SKM-1 (cell line): ENCODE results near the gene PARP14.
"Not testable (repeated sequence)": the region's sequence is repeated elsewhere in the genome, so short reads cannot be mapped to it uniquely, and the experiment has no call there.

Source experiments
- DNase-seq: peaks from one replicate; lab custom pipeline; 2025; ENCODE audit not compliant: unreplicated experiment; lab: John Stamatoyannopoulos, UW

PARP14 gene

DNA sequence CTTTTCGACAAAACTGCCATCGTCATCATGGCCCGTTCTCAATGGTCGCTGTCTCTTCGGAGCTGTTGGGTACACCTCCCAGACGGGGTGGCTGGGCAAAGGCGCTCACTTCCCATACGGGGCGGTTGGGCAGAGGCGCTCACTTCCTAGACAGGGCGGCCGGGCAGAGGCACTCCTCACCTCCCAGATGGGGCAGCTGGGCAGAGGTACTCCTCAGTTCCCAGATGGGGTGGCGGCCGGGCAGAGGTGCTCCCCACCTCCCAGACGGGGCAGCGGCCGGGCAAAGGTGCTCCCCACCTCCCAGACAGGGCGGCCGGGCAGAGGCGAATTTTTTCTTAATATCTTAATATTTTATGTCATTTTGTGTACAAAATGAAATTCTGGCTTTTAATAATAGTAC lies 44.5 kb downstream of the PARP14 start:
- no peak for DNase-seq

DNA sequence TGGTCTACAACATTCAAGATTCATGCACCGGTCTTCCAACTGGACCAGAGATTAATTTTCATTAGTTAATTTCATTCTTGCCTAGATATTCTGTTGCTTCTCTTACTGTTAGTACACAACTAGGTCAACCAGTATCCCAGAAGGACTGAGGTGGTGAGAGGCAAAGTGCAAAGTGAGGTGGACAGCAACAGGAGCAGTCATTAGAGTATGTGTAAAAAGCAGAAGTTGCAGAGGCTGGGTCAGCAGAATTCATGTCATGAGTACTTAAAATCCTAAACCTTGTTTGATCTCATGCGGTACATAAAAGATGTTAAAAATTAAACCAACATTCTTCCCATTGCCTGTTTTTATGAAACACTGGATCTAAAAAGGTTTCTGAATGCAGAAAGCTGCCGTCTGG lies 46.7 kb downstream of the PARP14 start:
- DNase-seq = no peak

DNA sequence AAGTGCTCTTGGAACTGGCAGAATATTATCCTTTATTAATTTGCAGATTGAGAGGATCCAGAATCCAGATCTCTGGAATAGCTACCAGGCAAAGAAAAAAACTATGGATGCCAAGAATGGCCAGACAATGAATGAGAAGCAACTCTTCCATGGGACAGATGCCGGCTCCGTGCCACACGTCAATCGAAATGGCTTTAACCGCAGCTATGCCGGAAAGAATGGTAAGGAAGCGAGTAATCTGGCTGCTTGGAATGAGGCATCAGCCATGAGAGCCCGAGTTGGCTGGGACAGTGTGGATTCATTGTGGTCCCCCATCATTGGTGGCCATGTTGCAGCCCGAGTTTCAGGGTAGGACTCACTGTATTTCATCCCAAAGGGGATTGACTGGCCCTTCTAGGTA lies 47.1 kb downstream of the PARP14 start:
- DNase-seq = no peak

DNA sequence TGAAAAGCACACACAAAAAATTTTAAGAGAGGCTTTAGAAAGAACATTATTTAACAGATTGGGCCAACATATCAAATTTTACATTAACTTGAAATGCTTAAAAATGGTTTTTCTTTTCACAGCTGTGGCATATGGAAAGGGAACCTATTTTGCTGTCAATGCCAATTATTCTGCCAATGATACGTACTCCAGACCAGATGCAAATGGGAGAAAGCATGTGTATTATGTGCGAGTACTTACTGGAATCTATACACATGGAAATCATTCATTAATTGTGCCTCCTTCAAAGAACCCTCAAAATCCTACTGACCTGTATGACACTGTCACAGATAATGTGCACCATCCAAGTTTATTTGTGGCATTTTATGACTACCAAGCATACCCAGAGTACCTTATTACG lies 47.5 kb downstream of the PARP14 start:
- DNase-seq = no peak

DNA sequence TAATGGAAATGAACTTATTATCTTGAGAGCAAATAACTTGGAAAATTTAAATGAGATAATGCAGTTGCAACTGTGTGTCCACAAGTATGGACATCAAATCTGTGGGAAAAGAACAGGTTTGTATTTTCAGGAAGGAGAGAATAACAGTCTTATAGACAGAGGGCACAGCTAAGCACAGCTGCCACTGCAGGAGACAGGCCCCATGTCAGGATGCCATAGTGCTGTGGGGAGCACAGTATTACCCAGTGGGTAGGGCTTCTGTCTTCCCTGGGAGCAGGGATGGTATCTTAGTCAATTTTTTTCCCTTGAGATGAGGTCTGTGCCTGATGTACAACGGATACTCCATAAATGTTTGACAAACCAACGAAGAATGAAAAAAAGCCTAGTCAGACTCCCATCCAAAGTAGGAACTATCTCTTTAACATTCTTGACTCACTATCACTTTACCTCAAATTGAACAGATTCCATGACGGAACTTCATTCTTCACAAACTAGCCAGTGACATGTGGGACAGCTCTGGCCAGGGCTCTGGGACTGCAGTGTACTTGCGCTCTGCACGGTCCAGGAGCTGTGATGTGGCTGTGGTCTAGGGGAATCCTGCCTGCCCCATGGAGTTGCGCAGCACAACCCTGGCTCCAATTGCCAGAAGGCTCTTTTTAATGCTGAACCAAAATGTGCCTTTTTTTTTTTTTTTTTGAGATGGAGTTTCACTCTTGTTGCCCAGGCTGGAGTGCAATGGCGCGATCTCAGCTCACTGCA lies 48.3 kb downstream of the PARP14 start:
- no peak for DNase-seq

DNA sequence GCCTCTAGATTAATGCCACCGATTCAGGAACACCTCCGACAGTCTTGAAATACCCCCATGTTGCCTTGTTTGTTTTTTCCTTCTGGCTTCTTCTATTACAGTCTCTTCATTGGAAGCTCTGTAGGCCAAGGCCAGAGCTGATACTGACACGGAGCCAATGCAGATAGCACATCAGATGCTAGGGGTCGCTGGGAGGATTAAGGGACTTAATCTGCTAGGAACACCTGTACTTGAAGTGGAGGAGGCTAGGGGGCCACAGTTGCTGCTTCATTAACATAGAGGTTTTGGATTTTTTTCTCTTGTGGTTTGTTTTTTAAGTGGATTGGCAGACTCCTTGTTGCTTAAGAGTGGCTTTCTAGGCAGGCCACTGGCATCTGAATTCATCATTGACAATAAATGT lies 49.6 kb downstream of the PARP14 start:
- DNase-seq = no peak

DNA sequence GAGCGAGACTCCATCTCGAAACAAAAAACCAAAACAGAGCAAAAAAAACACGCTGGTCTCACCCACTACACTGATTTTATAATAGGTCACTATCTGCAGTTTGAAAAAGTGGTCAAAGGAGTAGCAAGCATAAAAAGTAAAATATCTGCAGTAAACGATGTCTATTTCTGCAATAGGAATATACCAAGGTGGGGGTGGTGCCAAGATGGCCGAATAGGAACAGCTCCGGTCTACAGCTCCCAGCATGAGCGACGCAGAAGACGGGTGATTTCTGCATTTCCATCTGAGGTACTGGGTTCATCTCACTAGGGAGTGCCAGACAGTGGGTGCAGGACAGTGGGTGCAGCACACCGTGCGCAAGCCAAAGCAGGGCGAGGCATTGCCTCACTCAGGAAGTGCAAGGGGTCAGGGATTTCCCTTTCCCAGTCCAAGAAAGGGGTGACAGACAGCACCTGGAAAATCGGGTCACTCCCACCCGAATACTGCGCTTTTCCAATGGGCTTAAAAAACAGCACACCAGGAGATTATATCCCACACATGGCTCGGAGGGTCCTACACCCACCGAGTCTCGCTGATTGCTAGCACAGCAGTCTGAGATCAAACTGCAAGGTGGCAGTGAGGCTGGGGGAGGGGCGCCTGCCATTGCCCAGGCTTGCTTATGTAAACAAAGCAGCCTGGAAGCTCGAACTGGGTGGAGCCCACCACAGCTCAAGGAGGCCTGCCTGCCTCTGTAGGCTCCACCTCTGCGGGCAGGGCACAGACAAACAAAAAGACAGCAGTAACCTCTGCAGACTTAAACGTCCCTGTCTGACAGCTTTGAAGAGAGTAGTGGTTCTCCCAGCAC lies 52.3 kb downstream of the PARP14 start:
- DNase-seq = not testable (repeated sequence)

DNA sequence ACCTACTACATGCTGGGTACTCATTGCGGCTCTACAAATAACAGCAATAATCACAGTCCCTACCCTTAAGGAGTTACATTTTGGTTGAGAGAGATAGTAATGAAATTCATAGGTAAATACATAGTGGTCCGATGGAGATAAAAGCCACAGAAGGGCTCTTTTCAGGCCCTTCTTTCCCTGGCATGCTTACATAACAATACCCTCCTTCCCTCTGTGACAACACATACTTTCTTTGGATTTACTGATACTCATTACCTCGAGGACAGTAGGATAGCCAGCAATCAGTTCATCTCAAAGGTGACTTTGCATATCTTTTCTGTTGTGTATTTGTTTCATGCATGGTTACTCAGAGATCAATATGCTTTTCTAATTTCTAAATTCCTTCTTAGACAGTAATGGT lies 58.5 kb downstream of the PARP14 start:
- DNase-seq = no peak

DNA sequence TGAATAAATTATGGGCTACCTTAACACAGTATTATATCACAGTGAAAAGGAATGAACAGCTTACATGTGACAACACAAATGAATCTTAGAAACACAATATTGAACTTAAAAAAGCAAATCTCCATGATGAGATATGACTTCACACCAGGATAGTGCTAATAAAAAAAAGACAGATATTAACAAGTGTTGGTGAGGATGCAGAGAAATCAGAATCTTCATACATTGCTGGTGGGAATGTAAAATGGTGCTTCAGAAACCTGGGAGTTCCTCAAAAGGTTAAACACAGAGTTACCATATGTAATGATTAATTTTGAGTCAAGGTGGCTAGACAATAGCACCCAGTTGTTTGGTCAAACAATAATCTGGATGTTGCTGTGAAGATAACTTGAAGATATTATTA lies 61.6 kb downstream of the PARP14 start:
- no peak for DNase-seq

DNA sequence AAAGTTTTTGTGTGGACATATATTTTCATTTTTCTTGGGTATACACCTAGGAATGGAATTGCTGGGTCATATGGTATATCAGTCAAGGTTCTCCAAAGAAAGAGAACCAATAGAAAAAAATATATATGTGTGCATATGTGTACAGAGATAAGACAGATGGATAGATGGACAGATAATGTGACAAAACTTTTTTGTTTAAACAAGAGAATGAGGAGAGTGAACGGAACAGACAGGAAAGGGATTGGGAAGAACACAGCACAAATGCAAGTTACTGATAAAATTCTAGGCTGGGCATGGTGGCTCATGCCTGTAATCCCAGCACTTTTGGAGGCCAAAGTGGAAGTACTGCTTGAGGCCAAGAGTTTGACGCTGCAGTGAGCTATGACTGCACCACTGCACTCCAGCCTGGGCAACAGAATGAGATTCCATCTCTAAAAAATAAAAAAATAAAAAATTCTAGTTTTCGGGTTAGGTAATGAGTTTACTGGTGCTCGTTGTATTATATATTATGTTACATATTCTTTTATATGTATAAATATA lies 63.0 kb downstream of the PARP14 start:
- DNase-seq = no peak

DNA sequence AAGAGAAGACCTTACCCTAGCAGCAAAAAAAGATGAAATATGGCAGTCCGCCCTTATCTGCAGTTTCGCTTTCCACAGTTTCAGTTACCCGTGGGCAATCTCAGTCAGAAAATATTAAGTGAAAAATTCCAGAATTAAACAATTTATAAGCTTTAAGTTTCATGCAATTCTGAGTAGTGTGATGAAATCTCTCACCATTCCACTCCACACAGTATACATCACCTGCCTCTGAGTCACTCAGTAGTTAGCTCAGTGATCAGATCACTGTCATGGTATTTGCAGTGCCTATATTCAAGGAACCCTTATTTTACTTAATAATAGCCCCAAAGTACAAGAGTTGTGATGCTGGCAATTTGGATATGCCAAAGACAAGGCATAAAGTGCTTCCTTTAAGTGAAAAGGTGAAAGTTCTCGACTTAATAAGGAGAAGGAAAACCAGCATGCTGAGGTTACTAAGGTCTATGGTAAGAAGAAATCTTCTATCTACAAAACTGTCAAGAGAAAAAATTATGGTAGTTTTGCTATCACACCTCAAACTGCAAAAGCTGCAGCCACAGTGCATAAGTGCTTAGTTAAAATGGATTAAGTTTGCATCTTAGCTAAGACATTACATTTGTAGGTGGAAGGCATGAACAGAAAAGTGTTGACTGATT lies 64.9 kb downstream of the PARP14 start:
- no peak for DNase-seq

DNA sequence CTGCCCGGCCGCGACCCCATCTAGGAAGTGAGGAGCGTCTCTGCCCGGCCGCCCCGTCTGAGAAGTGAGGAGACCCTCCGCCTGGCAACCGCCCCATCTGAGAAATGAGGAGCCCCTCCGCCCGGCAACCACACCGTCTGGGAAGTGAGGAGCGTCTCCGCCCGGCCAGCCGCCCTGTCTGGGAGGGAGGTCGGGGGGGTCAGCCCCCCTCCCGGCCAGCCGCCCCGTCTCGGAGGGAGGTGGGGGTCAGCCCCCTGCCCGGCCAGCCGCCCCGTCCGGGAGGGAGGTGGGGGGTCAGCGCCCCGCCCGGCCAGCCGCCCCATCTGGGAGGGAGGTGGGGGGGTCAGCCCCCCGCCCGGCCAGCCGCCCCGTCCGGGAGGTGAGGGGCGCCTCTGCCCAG lies 66.7 kb downstream of the PARP14 start:
- DNase-seq = not testable (repeated sequence)

DNA sequence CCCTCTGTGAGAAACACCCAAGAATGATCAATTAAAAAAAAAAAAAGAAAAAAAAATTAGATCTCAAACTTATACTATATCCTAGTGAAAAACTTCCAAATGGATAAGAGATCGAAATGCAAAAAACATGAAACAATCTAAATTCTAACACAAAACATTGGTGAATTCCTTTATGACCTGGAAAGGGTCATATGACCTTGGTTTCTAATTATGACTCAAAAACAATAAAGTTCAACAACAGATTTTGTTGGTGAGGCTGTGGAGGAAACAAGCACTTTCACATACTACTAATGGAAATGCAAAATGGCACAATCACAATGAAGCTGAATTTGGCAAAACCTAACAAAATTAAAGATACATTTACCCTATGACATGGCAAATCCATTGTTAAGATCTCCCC lies 67.7 kb downstream of the PARP14 start:
- DNase-seq = no peak

DNA sequence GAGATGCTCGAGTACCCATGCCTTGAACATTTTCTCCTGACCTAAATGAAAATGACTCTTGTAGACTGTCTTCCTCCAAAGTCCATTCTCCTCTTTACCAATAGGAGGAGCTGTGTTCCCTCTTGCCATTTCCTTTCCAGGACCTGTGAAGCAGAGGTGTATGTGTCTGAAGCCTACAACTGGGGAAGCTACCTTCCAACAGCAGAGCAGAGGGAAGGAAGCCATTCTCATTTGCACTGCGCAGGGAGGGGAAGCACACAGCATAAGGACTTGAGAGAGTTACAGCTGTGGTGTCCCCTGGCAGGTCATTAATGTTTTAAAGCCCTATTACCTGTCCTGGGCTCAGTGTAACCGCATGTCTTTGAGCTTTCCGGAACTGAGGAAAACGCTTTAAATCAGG lies 74.3 kb downstream of the PARP14 start:
- no peak for DNase-seq

DNA sequence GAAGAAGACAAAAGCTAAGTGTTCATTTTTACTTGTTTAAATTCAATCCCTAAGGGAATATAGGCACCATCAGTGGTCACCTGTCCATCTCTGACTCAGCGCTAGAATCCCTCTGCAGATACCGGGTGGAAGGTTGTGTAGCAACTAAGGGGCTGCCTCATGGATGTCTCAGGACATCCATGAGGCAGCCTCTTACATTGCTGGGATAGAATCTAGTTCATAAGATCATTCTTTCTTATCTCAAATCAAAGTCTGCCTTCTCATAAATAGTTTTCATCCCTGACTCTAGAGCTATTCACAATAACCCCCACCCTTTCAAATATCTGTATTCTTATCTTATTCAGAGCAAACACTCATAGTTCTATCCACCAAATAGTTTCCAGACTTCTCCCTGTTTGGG lies 74.9 kb downstream of the PARP14 start:
- DNase-seq = no peak

DNA sequence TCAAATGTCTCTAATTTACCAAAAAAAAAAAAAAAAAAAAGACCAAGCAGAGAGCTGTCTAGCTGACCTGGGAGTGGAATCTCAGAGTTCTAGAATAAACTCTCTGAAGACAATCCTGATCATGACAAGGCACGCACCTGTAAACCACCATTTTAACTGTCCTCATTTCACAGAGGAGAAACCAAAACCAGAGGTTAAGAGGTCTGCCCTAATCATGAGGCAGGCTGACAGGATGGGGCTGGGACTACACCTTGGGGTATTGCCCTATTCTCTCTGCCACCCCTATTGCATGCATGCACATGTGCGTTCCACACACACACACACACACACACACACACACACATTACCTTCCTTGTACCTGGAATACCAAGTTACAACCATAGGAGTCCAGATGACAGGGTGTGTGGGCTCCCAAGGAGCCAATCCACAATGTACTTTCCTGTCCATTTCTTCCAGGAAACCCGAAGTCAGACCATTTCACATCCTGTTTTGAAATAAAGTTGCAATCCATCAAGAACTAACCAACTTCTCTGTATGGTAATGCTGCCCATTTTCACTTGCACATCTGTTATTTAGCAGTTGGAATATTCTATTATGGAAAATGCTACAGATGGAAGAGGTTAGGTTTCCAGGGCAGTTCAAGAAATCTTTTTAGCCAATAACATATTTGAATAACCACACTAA lies 78.4 kb downstream of the PARP14 start:
- no peak for DNase-seq

DNA sequence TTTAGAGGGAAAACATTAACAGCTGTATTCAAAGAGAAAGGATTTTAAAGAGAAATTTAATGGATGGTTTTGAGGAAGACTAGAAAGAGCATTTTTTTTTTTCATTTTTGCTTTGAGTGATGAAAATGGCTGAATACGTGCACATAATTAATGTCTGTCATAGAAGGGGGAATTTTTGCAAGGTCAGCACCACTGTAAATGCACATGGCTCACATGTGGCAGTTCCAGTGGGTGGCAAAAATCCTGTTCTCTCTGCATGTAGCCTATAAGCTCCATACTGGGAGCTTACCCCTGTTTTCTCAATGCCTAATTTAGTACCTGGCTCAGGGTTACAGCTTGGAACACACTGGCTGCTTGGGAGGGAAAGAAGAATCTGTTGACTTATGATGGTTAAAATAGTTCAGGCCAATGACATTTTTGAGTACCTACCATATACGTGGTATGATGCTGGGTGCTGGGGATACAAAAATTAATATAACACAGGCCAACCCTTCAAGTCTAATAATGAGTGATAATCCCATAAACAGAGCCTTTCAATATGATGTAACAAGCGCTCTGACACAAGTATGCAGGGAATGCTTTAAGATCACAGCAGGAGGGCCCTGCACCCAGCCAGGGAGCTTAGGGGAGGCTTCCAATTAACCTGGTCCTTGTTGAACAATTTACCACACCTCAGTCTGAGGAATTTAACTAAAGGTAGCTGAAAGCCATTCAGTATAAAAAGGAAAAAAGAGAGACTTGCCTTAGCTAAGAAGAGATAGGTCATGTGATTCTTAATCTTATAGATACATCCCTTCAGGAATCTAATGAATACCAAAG lies 80.0 kb downstream of the PARP14 start:
- DNase-seq = no peak

DNA sequence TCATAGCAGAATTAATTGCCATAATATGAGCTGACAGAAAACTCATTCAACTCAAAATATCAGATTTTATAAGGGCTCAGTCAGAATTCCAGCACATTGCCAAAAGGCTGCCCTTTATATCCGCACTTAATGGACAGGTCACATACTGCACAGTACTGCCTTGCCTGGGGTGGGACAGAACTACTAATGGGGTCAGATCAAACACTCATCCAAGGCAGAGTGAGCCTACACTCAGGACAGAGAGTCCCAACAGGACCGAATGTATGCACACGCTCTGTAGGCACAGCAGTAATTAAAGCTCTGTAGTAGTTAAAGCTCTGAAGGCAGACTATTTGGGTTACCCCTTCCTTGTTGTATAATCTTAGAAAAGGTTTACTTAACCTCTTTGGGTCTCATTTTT lies 85.8 kb downstream of the PARP14 start:
- no peak for DNase-seq

DNA sequence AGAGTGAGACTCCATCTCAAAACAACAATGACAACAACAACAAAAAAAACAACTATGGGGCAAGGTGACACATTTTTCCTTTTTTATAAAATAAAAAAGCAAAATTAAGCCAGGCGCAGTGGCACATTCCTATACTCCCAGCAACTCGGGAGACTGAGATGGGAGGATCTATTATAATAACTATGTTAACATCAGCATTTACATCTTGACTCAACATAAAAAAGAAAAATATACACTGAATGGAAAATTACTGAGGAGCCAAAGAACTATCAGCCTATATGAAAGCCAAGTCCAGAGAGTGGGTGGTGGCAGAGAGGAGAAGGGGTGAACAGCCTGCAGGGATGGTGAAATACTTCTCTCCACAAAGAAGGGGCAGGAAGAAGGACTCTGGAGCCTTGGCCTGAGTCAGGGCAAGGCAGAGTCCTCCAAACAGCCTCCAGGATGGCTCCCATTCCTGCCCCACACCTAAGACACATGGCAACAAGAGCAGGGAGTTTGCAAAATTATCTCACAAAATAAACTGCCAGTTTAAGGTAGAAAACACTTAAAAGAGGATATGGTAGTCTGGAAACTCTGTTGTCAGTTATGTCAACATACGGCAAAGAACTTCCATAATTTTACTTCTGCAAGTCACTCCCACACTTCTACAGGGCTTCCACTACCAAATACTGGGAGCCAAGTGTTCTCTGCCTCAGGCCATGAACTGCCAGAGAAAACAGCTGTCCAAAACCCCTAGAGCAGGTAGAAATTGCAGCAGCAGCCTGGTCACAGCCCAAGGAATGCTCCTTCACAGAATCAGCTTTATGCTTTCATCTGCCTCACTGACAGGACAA lies 87.1 kb downstream of the PARP14 start:
- DNase-seq = no peak
